ENCODE results near the gene CREB3L4.

DNA sequence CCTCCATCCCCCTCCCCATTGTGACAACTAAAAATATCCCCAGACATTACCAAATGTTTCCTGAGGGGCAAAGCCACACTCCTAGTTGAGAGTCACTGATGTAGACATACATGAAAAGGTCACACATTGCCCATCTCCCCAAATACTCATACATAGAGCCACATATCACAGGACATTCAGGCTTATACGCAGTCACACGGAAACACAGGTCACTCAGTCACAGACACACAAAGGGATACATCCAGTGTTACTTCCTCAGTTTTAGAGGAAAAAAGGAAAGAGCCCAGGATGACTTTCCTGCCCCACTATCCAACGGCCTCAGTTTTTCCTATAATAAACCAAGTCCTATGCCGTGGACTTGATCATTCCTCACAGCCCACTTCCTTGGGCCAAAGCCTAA is 6.3 kb upstream of the CREB3L4 start:
- TF ChIP-seq, protein P1, sequence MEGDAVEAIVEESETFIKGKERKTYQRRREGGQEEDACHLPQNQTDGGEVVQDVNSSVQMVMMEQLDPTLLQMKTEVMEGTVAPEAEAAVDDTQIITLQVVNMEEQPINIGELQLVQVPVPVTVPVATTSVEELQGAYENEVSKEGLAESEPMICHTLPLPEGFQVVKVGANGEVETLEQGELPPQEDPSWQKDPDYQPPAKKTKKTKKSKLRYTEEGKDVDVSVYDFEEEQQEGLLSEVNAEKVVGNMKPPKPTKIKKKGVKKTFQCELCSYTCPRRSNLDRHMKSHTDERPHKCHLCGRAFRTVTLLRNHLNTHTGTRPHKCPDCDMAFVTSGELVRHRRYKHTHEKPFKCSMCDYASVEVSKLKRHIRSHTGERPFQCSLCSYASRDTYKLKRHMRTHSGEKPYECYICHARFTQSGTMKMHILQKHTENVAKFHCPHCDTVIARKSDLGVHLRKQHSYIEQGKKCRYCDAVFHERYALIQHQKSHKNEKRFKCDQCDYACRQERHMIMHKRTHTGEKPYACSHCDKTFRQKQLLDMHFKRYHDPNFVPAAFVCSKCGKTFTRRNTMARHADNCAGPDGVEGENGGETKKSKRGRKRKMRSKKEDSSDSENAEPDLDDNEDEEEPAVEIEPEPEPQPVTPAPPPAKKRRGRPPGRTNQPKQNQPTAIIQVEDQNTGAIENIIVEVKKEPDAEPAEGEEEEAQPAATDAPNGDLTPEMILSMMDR (IDR thresholded peaks at IDR 0.05), result no peak
- no peak for TF ChIP-seq POLR2A (IDR thresholded peaks at IDR 0.05)

Measured in thyroid gland (tissue), 4 donors.